Activated CD4-positive, alpha-beta T cell treated with anti-CD3 and anti-CD28 coated beads for 36 hours (primary cell): Measurements from ENCODE around the gene PLEKHA8. TPM values are rescaled to one million over a fixed set of nuclear protein-coding genes. Genes with fewer than 3 reads are reported as not detected.

ENCODE experiments used
- ATAC-seq: fragments of 200-7000 bp; cut with Tn5 transposase; one replicate; pipeline ENCODE4 v1.10.0; 2021; ENCODE audit warnings: mild to moderate bottlenecking, moderate library complexity
- CTCF ChIA-PET: fragments of 350-600 bp; sonication (Branson Sonifier 250); formaldehyde crosslinking; loops from one replicate; lab custom pipeline; 2021; ENCODE audit warnings: antibody characterized with exemption; lab: Charles Lee
- POLR2A ChIA-PET: fragments of 350-600 bp; sonication (Branson Sonifier 250); formaldehyde crosslinking; loops from one replicate; lab custom pipeline; 2021; ENCODE audit warnings: antibody characterized with exemption, inconsistent platforms; lab: Charles Lee
- DNase-seq: peaks from one replicate; pipeline ENCODE4 v3.0.0-alpha.2; 2020
- H3K27ac Mint-ChIP-seq: one replicate; pipeline ENCODE4 v1.8.0; 2021; ENCODE audit warnings: mixed read lengths
- H3K27me3 Mint-ChIP-seq: one replicate; pipeline ENCODE4 v1.8.0; 2021; ENCODE audit warnings: mixed read lengths
- H3K36me3 Mint-ChIP-seq: one replicate; pipeline ENCODE4 v1.8.0; 2021; ENCODE audit warnings: low read depth, mixed read lengths
- H3K4me1 Mint-ChIP-seq: one replicate; pipeline ENCODE4 v1.8.0; 2021; ENCODE audit warnings: mixed read lengths
- H3K4me3 Mint-ChIP-seq: one replicate; pipeline ENCODE4 v1.8.0; 2021; ENCODE audit warnings: mild to moderate bottlenecking, moderate library complexity, mixed read lengths
- H3K9me3 Mint-ChIP-seq: one replicate; pipeline ENCODE4 v1.8.0; 2021; ENCODE audit warnings: low read depth, mixed read lengths
- intact Hi-C, 2 experiments: fragments of 100-400 bp; cut with DNase I in 1 of 2; cut with micrococcal nuclease in 1 of 2; formaldehyde crosslinking; loops; one replicate each; pipeline versions ENCODE4 v1.14.2 to v1.15.1; 2022 to 2024; cut with DNase I, micrococcal nuclease
- total RNA-seq, 2 experiments: library from RNA; stranded (reverse); gene quantifications; one replicate each; pipeline ENCODE4 v1.2.3, GENCODE V29; 2021

The PLEKHA8 gene
- total RNA-seq, 2 experiments from 2014 or later, result 9.0 to 11.1 TPM

GRCh38 chr7:30104157-30104556 lies 75.9 kb downstream of the PLEKHA8 start:
- H3K4me1 Mint-ChIP-seq, result no peaks in the 10 kb centered on the region
- CTCF ChIA-PET, result no interaction called here

DNA sequence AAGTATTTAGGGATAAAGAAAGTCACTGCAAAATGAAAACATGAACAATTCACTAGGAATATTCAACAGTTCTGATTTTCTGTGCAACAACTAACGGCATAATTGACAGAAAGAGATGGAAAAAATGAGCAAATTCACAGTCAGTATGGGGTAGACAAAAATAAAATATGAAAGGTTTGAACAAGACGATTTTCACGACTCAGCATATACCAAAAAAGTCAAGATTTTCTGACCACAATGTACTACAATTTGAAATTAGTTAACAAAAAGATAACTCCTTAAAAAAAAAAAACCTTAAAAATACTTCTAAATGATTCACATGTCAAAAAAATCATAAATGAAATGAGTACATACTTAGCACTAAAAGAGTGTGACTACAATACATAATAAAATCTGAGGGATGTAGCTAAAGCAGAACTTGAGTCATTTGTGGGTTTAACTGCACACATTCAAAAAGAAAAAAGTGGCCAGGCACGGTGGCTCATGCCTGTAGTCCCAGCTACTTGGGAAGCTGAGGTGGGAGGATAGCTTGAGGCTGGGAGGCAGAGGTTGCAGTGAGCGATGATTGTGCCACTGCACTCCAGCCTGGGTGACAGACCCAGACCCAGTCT lies 84.0 kb downstream of the PLEKHA8 start:
- Mint-ChIP-seq H3K9me3 (peaks cover 11% of the 10 kb centered on the region), H3K27ac (no peak overlapping the region), H3K27me3 (no peaks in the 10 kb centered on the region), H3K4me3 (no peak overlapping the region), H3K4me1 (peaks cover 5% of the 10 kb centered on the region), H3K36me3 (peaks cover 2% of the 10 kb centered on the region)
- DNase-seq (no peak), ATAC-seq (peak; percentile 30)
- ChIA-PET POLR2A (interaction anchor here (0.6 kb wide), 2 partner anchors 16 to 34 kb away, joined by 3 to 6 read pairs; no protein-coding TSS in a partner anchor), CTCF (no interaction called here)
- intact Hi-C loops, result no loop called here

More at GRCh38 chr7:30104157-30104556, 75.9 kb downstream of the PLEKHA8 start:
- intact Hi-C loops, result no loop called here
- POLR2A ChIA-PET, result interaction anchor here (0.6 kb wide), 1 partner anchor 1015 kb away, joined by 4 read pairs; no protein-coding TSS in a partner anchor
- Mint-ChIP-seq H3K9me3 (no peaks in the 10 kb centered on the region), H3K27me3 (no peaks in the 10 kb centered on the region), H3K4me3 (no peak overlapping the region), H3K36me3 (no peaks in the 10 kb centered on the region), H3K27ac (no peak overlapping the region)
- no peak for ATAC-seq
- no peak for DNase-seq

GRCh38 chr7:30113144-30113543 lies 84.9 kb downstream of the PLEKHA8 start:
- POLR2A ChIA-PET, result interaction anchor here (0.6 kb wide), 1 partner anchor 33 kb away, joined by 3 read pairs; no protein-coding TSS in a partner anchor
- CTCF ChIA-PET, result interaction anchor here (0.6 to 1.0 kb wide), 2 partner anchors 236 to 1713 kb away, joined by 3 read pairs; no protein-coding TSS in a partner anchor
- Mint-ChIP-seq H3K9me3 (peaks cover 11% of the 10 kb centered on the region), H3K36me3 (peaks cover 2% of the 10 kb centered on the region), H3K4me3 (no peak overlapping the region), H3K27ac (no peak overlapping the region), H3K4me1 (peaks cover 5% of the 10 kb centered on the region), H3K27me3 (no peaks in the 10 kb centered on the region)
- DNase-seq (no peak), ATAC-seq (no peak)
- intact Hi-C loops, result no loop called here

- Mint-ChIP-seq H3K27me3 (no peaks in the 10 kb centered on the region), H3K36me3 (peaks cover 2% of the 10 kb centered on the region), H3K9me3 (peaks cover 11% of the 10 kb centered on the region), H3K4me3 (no peak overlapping the region), H3K4me1 (peaks cover 5% of the 10 kb centered on the region), H3K27ac (no peak overlapping the region)
- DNase-seq (no peak), ATAC-seq (no peak)
- ChIA-PET CTCF (no interaction called here), POLR2A (no interaction called here)
- intact Hi-C loops, result loop anchor here in 1 of 2 experiments (5.0 kb wide), 1 partner anchor 128 kb away; no protein-coding TSS in a partner anchor
Measured at GRCh38 chr7:30114536-30115238, 86.5 kb downstream of the PLEKHA8 start.

GRCh38 chr7:30115709-30116297 lies 87.6 kb downstream of the PLEKHA8 start:
- Mint-ChIP-seq H3K27me3 (no peaks in the 10 kb centered on the region), H3K9me3 (peaks cover 11% of the 10 kb centered on the region), H3K4me3 (no peak overlapping the region), H3K27ac (no peak overlapping the region), H3K36me3 (peaks cover 2% of the 10 kb centered on the region), H3K4me1 (peaks cover 5% of the 10 kb centered on the region)
- ChIA-PET POLR2A (no interaction called here), CTCF (no interaction called here)
- DNase-seq, result no peak
- ATAC-seq, result no peak
- intact Hi-C loops, result loop anchor here in 1 of 2 experiments (5.0 kb wide), 1 partner anchor 126 kb away; no protein-coding TSS in a partner anchor

- Mint-ChIP-seq H3K4me1 (peaks cover 5% of the 10 kb centered on the region), H3K9me3 (peaks cover 11% of the 10 kb centered on the region), H3K4me3 (no peak overlapping the region), H3K36me3 (peaks cover 2% of the 10 kb centered on the region), H3K27ac (no peak overlapping the region), H3K27me3 (no peaks in the 10 kb centered on the region)
- POLR2A ChIA-PET, result no interaction called here
- intact Hi-C loops, result loop anchor here in 1 of 2 experiments (5.0 kb wide), 1 partner anchor 126 kb away; no protein-coding TSS in a partner anchor
- CTCF ChIA-PET, result no interaction called here
- DNase-seq, result no peak
- no peak for ATAC-seq
Measured at GRCh38 chr7:30116771-30117170, 88.6 kb downstream of the PLEKHA8 start.

GRCh38 chr7:30117896-30118295 lies 89.7 kb downstream of the PLEKHA8 start:
- Mint-ChIP-seq H3K27ac (no peak overlapping the region), H3K4me3 (no peak overlapping the region)
- CTCF ChIA-PET, result no interaction called here

DNA sequence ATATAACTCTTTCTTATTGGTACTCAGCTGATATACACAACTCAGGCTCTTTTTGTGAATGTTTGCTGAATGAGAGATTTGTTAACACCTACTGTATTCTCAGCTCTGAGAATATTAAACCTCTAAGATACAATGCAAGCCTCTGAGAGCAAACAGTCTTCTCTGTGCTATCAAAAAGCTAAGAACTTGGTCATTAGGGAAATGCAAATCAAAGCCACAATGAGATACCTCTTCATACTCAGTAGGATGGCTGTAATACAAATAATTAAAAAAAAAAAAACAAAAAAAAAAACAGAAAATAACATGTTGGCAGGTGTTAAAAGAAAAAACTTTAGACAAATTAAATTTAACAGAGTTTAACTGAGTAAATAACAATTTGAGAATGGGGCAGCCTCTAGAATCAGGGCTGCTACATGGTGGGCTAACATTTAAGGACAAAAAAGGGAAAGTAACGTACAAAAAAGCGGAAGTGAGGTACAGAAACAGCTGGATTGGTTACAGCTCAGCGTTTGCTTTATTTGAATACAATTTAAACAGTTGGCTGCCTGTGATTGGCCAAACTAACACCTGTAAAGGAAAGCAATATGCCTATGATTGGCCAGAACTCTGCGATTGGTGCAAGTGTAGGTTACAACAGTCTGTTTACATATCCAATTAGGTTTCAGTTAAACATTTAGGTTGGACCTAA lies 91.8 kb downstream of the PLEKHA8 start:
- H3K4me3 Mint-ChIP-seq, result no peak overlapping the region
- ChIA-PET CTCF (interaction anchor here (0.6 kb wide), 2 partner anchors 45 to 75 kb away, joined by 3 read pairs; no protein-coding TSS in a partner anchor), POLR2A (no interaction called here)
- no peaks in the 10 kb centered on the region for H3K36me3 Mint-ChIP-seq
- intact Hi-C loops, result loop anchor here in 1 of 2 experiments (5.0 kb wide), 1 partner anchor 122 kb away; no protein-coding TSS in a partner anchor
- H3K27ac Mint-ChIP-seq, result no peak overlapping the region
- DNase-seq, result no peak
- peaks cover under 1% of the 10 kb centered on the region for H3K4me1 Mint-ChIP-seq
- ATAC-seq, result no peak
- H3K9me3 Mint-ChIP-seq, result no peaks in the 10 kb centered on the region
- no peaks in the 10 kb centered on the region for H3K27me3 Mint-ChIP-seq

More at GRCh38 chr7:30117896-30118295, 89.7 kb downstream of the PLEKHA8 start:
- peaks cover under 1% of the 10 kb centered on the region for H3K36me3 Mint-ChIP-seq
- H3K27me3 Mint-ChIP-seq, result no peaks in the 10 kb centered on the region
- ATAC-seq (no peak), DNase-seq (no peak)
- H3K4me1 Mint-ChIP-seq, result peaks cover 5% of the 10 kb centered on the region
- H3K9me3 Mint-ChIP-seq, result peaks cover 5% of the 10 kb centered on the region
- intact Hi-C loops, result loop anchor here in 1 of 2 experiments (5.0 kb wide), 1 partner anchor 124 kb away; no protein-coding TSS in a partner anchor
- POLR2A ChIA-PET, result no interaction called here

GRCh38 chr7:30133736-30134610 lies 105.8 kb downstream of the PLEKHA8 start:
- peak overlapping the region; percentile 65 for H3K27ac Mint-ChIP-seq
- POLR2A ChIA-PET, result interaction anchor here (2.4 kb wide), 1 partner anchor 15 kb away, joined by 10 read pairs; no protein-coding TSS in a partner anchor

More at GRCh38 chr7:30133736-30134610, 105.8 kb downstream of the PLEKHA8 start:
- Mint-ChIP-seq H3K4me3 (peak overlapping the region; percentile 71), H3K27me3 (no peaks in the 10 kb centered on the region), H3K4me1 (peaks cover 4% of the 10 kb centered on the region), H3K36me3 (peaks cover 1% of the 10 kb centered on the region), H3K9me3 (no peaks in the 10 kb centered on the region)
- DNase-seq (no peak), ATAC-seq (no peak)
- CTCF ChIA-PET, result interaction anchor here (0.8 kb wide), 1 partner anchor 8 kb away, joined by 3 read pairs; no protein-coding TSS in a partner anchor
- intact Hi-C loops, result loop anchor here (1.0 to 10.0 kb wide), 4 partner anchors 29 to 345 kb away; partner anchors contain the start of genes NOD1 (in 1 of the 2), PLEKHA8 (in 1 of the 2) and ZNRF2 (in 1 of the 2)
